HepG2 (cell line): ENCODE measurements around the gene OXLD1. TPM values are rescaled to one million over a fixed set of nuclear protein-coding genes. Genes with fewer than 3 reads are reported as not detected.

ENCODE experiments used
- ATAC-seq: fragments of 200-7000 bp; cut with Tn5 transposase; 3 replicates; pipeline ENCODE4 v1.9.1; 2020; ENCODE audit warnings: mild to moderate bottlenecking, moderate library complexity
- BruUV-seq: library from RNA; stranded (reverse); fragments of 400-500 nt; replicated peaks from 2 replicates; lab custom pipeline; 2021; lab: Mats Ljungman, UMichigan
- CTCF ChIA-PET: fragments of 300-600 bp; formaldehyde crosslinking; extraction: SDS; loops from one replicate; lab custom pipeline; 2021; ENCODE audit warnings: low total read pairs, inconsistent platforms, low intra/inter-chr PET ratio; lab: Yijun Ruan, JAX
- POLR2A ChIA-PET: fragments of 350-600 bp; sonication (Branson Sonifier 250); formaldehyde crosslinking; loops from one replicate; lab custom pipeline; 2020; ENCODE audit warnings: antibody characterized with exemption, inconsistent platforms; lab: Yijun Ruan, JAX
- DNase-seq: peaks from one replicate; pipeline ENCODE4 v3.0.0-alpha.2; 2015; ENCODE audit warnings: low spot score
- FAIRE-seq: peaks from 3 replicates; lab custom pipeline; 2011; peaks lifted over from hg19 to GRCh38; lab: Jason Lieb, UNC
- H2AFZ ChIP-seq: one replicate; pipeline ENCODE4 v1.6.1; 2011; ENCODE audit warnings: low read length, inconsistent platforms
- H3K27ac ChIP-seq: fragments of 300-600 bp; 3 replicates; pipeline ENCODE4 v1.8.0; 2011; ENCODE audit warnings: mixed run types, mild to moderate bottlenecking, mixed read lengths, low read length, inconsistent platforms; ENCODE audit not compliant: insufficient read depth; ENCODE audit errors: extremely low read length
- H3K27me3 ChIP-seq, 2 experiments: fragments of 200-600 bp in 1 of 2; 2 replicates in 1 of 2; 3 replicates in 1 of 2; pipeline versions ENCODE4 v1.6.0 to v1.8.0; 2011; ENCODE audit warnings: low read length in 2 of 2, mild to moderate bottlenecking in 2 of 2, moderate library complexity in 2 of 2, inconsistent platforms in 1 of 2; ENCODE audit not compliant: insufficient read depth in 2 of 2, control insufficient read depth in 1 of 2
- H3K36me3 ChIP-seq, 2 experiments: fragments of 200-600 bp in 1 of 2; replicated peaks in 1 of 2; 2 replicates in 1 of 2; 3 replicates in 1 of 2; pipeline versions ENCODE4 v1.5.1 to v1.8.0; 2011; ENCODE audit warnings: low read length in 2 of 2, inconsistent platforms in 1 of 2; ENCODE audit not compliant: insufficient read depth in 2 of 2, control insufficient read depth in 1 of 2
- H3K4me1 ChIP-seq: 2 replicates; pipeline ENCODE4 v1.5.1; 2012; ENCODE audit warnings: low read length, inconsistent platforms; ENCODE audit not compliant: insufficient read depth
- H3K4me2 ChIP-seq: 2 replicates; pipeline ENCODE4 v1.6.0; 2011; ENCODE audit warnings: low read depth, low read length, inconsistent platforms
- H3K4me3 ChIP-seq, 3 experiments: fragments of 200-600 bp in 1 of 3; sonication (generic), shearing (Covaris generic) in 1 of 3; replicated peaks in 1 of 3; 2 replicates each; pipeline ENCODE4 v1.5.1; 2011 to 2016; ENCODE audit warnings: low read length in 3 of 3, inconsistent platforms in 2 of 3, low read depth in 2 of 3, mild to moderate bottlenecking in 2 of 3, control low read depth in 1 of 3, mixed read lengths in 1 of 3; ENCODE audit not compliant: insufficient read depth in 1 of 3
- H3K79me2 ChIP-seq: one replicate; pipeline ENCODE4 v1.6.1; 2011; ENCODE audit warnings: low read length, inconsistent platforms; ENCODE audit not compliant: insufficient read depth
- H3K9ac ChIP-seq: 2 replicates; pipeline ENCODE4 v1.6.0; 2011; ENCODE audit warnings: mild to moderate bottlenecking, low read depth, low read length, inconsistent platforms; ENCODE audit not compliant: insufficient read depth
- H3K9me3 ChIP-seq: 2 replicates; pipeline ENCODE4 v1.5.1; 2012; ENCODE audit warnings: mild to moderate bottlenecking, low read length
- H4K20me1 ChIP-seq: 2 replicates; pipeline ENCODE4 v1.6.0; 2011; ENCODE audit warnings: inconsistent platforms, mild to moderate bottlenecking, low read length, moderate library complexity; ENCODE audit not compliant: insufficient read depth
- CBX1 ChIP-seq: IDR thresholded peaks from one replicate; pipeline ENCODE4 v1.6.1; 2016; ENCODE audit warnings: antibody characterized with exemption, low read depth
- CC2D1A ChIP-seq: sonication (generic); formaldehyde crosslinking; IDR thresholded peaks from 2 replicates; pipeline ENCODE4 v1.8.1; 2023; ENCODE audit warnings: mild to moderate bottlenecking, missing genetic modification reagents
- CCDC6 ChIP-seq: sonication (generic); formaldehyde crosslinking; IDR thresholded peaks from 2 replicates; pipeline ENCODE4 v1.8.1; 2022; ENCODE audit warnings: mild to moderate bottlenecking, missing genetic modification reagents, moderate library complexity
- FIP1L1 ChIP-seq: fragments of 200-400 bp; formaldehyde crosslinking; IDR thresholded peaks from 2 replicates; pipeline ENCODE4 v1.6.1; 2018; ENCODE audit warnings: low read depth, mild to moderate bottlenecking, low read length, moderate library complexity, borderline replicate concordance; ENCODE audit not compliant: insufficient read depth
- GABPA ChIP-seq, 2 experiments: IDR thresholded peaks; 2 replicates each; pipeline ENCODE4 v1.6.1; 2011 to 2016; ENCODE audit warnings: low read depth in 2 of 2, low read length in 1 of 2, missing biosample characterization in 1 of 2, missing genetic modification characterization in 1 of 2
- HIVEP1 ChIP-seq: sonication (generic); formaldehyde crosslinking; IDR thresholded peaks from 2 replicates; pipeline ENCODE4 v1.4.0; 2020; ENCODE audit warnings: mild to moderate bottlenecking, missing genetic modification reagents
- HNRNPUL1 ChIP-seq: fragments of 200-400 bp; formaldehyde crosslinking; IDR thresholded peaks from 2 replicates; pipeline ENCODE4 v1.6.1; 2017; ENCODE audit warnings: low read depth, mild to moderate bottlenecking, low read length, moderate library complexity
- HOXA9 ChIP-seq: sonication (generic); formaldehyde crosslinking; IDR thresholded peaks from 2 replicates; pipeline ENCODE4 v1.8.1; 2022; ENCODE audit warnings: missing genetic modification reagents, mild to moderate bottlenecking, moderate library complexity, borderline replicate concordance
- KLF13 ChIP-seq: sonication (generic); formaldehyde crosslinking; IDR thresholded peaks from 2 replicates; pipeline ENCODE4 v1.4.0; 2020; ENCODE audit warnings: mild to moderate bottlenecking, missing genetic modification reagents
- POLR2AphosphoS5 ChIP-seq: IDR thresholded peaks from 2 replicates; pipeline ENCODE4 v1.6.1; 2012; ENCODE audit warnings: low read depth, low read length
- ZNF235 ChIP-seq: sonication (generic); formaldehyde crosslinking; IDR thresholded peaks from 2 replicates; pipeline ENCODE4 v1.8.1; 2023; ENCODE audit warnings: mild to moderate bottlenecking, missing genetic modification reagents, borderline replicate concordance
- ZNF446 ChIP-seq: sonication (generic); formaldehyde crosslinking; IDR thresholded peaks from 2 replicates; pipeline ENCODE4 v1.5.0; 2020; ENCODE audit warnings: mild to moderate bottlenecking, missing genetic modification reagents
- ZNF549 ChIP-seq: sonication (generic); formaldehyde crosslinking; IDR thresholded peaks from 2 replicates; pipeline ENCODE4 v1.5.0; 2020; ENCODE audit warnings: missing genetic modification reagents
- ZNF713 ChIP-seq: sonication (generic); formaldehyde crosslinking; IDR thresholded peaks from 2 replicates; pipeline ENCODE4 v1.4.0; 2020; ENCODE audit warnings: mild to moderate bottlenecking, missing genetic modification reagents
- ZNF75D ChIP-seq: sonication (generic); formaldehyde crosslinking; IDR thresholded peaks from 2 replicates; pipeline ENCODE4 v1.8.1; 2023; ENCODE audit warnings: missing genetic modification reagents, mild to moderate bottlenecking, borderline replicate concordance
- ZNF775 ChIP-seq: sonication (generic); formaldehyde crosslinking; IDR thresholded peaks from 2 replicates; pipeline ENCODE4 v1.4.0; 2020; ENCODE audit warnings: missing genetic modification reagents, mild to moderate bottlenecking, moderate library complexity, borderline replicate concordance
- ZNF83 ChIP-seq: sonication (generic); formaldehyde crosslinking; IDR thresholded peaks from 2 replicates; pipeline ENCODE4 v1.4.0; 2020; ENCODE audit warnings: missing genetic modification reagents, mild to moderate bottlenecking, borderline replicate concordance
- WGBS: methylation state at CpG from one replicate; pipeline ENCODE4 v1.1.6; 2017; ENCODE audit warnings: low lambda C conversion rate; 5-methylcytosine and 5-hydroxymethylcytosine counted together
- in situ Hi-C: cut with HindIII; loops from 2 replicates; pipeline ENCODE4 v1.10.0; 2017; ENCODE audit warnings: low pct_unique_long_range_greater_than_20kb; ENCODE audit not compliant: extremely low pct_ligation_motif_present
- intact Hi-C: fragments of 100-400 bp; cut with micrococcal nuclease; formaldehyde crosslinking; loops from one replicate; pipeline ENCODE4 v1.10.0; 2022; ENCODE audit not compliant: unreplicated experiment
- polyA plus RNA-seq, 8 experiments: library from polyadenylated mRNA; depleted of rRNA in 3 of 8; stranded (reverse) in 7 of 8; unstranded in 1 of 8; fragments of >200 nt; fragmentation: Illumina TruSeq in 4 of 8; extraction: Trizol in 4 of 8; gene quantifications; 2 replicates each; pipeline versions ENCODE4 v1.2.1 to v1.2.3, GENCODE V29; 2011 to 2016; ENCODE audit warnings: low read depth in 4 of 8, missing spikeins in 1 of 8, mixed read lengths in 1 of 8; ENCODE audit not compliant: insufficient read depth in 1 of 8
- total RNA-seq, 5 experiments: library from RNA; depleted of rRNA; stranded (reverse); fragments of >200 nt; fragmentation: Illumina TruSeq; extraction: Trizol; gene quantifications; 2 replicates each; pipeline ENCODE4 v1.2.3, GENCODE V29; 2016; ENCODE audit warnings: low read depth in 1 of 5
- TF ChIP-seq, protein P1 (sequence below): IDR thresholded peaks from 2 replicates; pipeline ENCODE4 v1.6.1; 2016; ENCODE audit warnings: control low read depth
- TF ChIP-seq, protein P2 (sequence below): sonication (generic); formaldehyde crosslinking; IDR thresholded peaks from 2 replicates; pipeline ENCODE4 v1.9.0; 2022; ENCODE audit warnings: missing genetic modification reagents, mild to moderate bottlenecking, borderline replicate concordance

The OXLD1 gene
- total and polyA plus RNA-seq, 2 of the 13 experiments (the other 11 are each of a cell fraction or from before 2014, with no cell fraction given) = 27.1 to 37.5 TPM

DNA sequence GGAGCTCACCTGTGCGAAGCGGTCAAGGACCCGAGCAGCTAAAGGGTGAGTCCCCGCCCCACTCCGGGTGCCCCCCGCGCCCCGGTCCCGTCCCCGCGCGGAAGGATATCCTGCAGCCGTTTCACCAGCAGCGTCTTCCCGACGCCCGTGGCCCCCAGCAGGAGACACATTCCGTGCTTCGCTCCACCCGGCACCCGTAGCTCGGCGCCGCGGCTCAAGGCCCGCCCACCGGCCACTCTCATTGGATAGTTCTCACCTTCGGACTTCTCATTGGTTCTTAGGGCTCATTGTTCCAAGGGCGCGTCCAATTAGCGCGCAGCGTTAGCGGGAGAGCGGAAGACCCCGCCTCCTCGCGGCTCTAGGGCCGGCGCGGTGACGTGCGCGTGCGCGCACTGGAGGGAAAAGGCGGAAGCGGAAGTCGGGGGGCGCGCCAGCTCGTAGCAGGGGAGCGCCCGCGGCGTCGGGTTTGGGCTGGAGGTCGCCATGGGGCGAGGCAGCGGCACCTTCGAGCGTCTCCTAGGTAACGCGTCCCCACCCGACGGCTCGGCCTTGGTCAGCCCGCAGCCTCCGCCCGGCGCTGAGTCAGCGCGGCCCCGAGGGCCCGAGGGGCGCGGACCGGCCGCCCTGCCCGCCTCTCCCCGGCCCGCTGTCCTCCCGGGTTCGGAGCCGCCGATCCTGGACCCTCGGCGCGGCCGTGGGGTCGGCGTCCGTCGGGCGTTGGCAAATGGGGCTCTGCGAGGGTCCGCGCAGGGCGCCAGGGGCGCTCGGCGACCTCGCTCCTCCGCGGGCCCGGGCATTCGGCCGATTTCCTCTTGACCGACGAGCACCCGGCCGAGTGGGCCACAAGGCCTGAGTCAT is 17.4 kb upstream of the OXLD1 start, which contains the start of the genes ARL16 and HGS (continued):
- TF ChIP-seq, protein P1, sequence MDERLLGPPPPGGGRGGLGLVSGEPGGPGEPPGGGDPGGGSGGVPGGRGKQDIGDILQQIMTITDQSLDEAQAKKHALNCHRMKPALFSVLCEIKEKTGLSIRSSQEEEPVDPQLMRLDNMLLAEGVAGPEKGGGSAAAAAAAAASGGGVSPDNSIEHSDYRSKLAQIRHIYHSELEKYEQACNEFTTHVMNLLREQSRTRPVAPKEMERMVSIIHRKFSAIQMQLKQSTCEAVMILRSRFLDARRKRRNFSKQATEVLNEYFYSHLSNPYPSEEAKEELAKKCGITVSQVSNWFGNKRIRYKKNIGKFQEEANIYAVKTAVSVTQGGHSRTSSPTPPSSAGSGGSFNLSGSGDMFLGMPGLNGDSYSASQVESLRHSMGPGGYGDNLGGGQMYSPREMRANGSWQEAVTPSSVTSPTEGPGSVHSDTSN = no peak

DNA sequence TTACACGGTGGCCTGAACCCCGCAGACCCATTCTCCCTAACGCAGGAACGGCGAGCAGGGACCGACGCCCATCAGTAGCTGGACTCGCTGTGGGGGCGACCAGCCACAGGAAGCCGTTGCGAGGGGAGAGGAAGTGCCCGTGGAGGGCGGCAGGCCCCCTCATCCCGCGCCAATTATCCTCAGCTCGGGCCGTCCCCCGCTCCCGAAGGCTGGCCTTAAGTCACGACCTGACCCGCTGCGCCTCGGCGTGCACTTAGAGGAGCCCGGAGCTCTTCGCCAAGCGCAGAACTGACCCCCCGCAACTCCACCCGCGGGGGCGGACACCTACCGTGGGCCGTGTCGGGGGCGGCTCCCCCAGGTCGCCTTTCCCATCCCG is 16.8 kb upstream of the OXLD1 start:
- POLR2A ChIA-PET = interaction anchor here (0.5 to 4.5 kb wide), 26 partner anchors 10 to 1886 kb away, joined by 3 to 124 read pairs (median 4); partner anchors contain the start of genes CBX8, CCDC137, FAAP100 and MCRIP1
- Histone ChIP-seq H2AFZ (no peak overlapping the region), H3K79me2 (peaks cover 35% of the 10 kb centered on the region), H3K9ac (peak overlapping the region; percentile 94), H3K4me3 (peak overlapping the region; percentile 94 to 99 (median 97)), H4K20me1 (no peaks in the 10 kb centered on the region), H3K36me3 (peaks cover 21 to 30% of the 10 kb centered on the region in 2 experiments; a peak in 4 of 5 replicates), H3K4me2 (peak overlapping the region; percentile 90), H3K27me3 (no peaks in the 10 kb centered on the region; a peak in 1 of 5 replicates), H3K27ac (peak overlapping the region; percentile 68), H3K9me3 (no peaks in the 10 kb centered on the region), H3K4me1 (peaks cover 43% of the 10 kb centered on the region)
- intact Hi-C loops (no loop called here), in situ Hi-C loops (no loop called here)
- WGBS = 3% methylated on average over 13 of the region's 37 CpGs
- ATAC-seq (peak; percentile 7), FAIRE-seq (no peak), DNase-seq (no peak)
- CTCF ChIA-PET = no interaction called here
- no TSS peak for BruUV-seq
- TF ChIP-seq ZNF75D = no peak
- TF ChIP-seq, protein P2, sequence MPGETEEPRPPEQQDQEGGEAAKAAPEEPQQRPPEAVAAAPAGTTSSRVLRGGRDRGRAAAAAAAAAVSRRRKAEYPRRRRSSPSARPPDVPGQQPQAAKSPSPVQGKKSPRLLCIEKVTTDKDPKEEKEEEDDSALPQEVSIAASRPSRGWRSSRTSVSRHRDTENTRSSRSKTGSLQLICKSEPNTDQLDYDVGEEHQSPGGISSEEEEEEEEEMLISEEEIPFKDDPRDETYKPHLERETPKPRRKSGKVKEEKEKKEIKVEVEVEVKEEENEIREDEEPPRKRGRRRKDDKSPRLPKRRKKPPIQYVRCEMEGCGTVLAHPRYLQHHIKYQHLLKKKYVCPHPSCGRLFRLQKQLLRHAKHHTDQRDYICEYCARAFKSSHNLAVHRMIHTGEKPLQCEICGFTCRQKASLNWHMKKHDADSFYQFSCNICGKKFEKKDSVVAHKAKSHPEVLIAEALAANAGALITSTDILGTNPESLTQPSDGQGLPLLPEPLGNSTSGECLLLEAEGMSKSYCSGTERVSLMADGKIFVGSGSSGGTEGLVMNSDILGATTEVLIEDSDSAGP (CRISPR knock-in tag) = 0 out of 2 replicates have a peak, but pooled peaks have one; percentile 46
- TF ChIP-seq KLF13 (CRISPR knock-in tag) = 0 out of 2 replicates have a peak, but pooled peaks have one; percentile 39
- TF ChIP-seq ZNF446 = 0 out of 2 replicates have a peak, but pooled peaks have one; percentile 56
- no peak for TF ChIP-seq POLR2AphosphoS5
- TF ChIP-seq FIP1L1 = no peak
- TF ChIP-seq ZNF83 = 0 out of 2 replicates have a peak, but pooled peaks have one; percentile 35
- TF ChIP-seq CCDC6 = no peak
- TF ChIP-seq ZNF775 (CRISPR knock-in tag) = no peak
- no peak for TF ChIP-seq HNRNPUL1
- TF ChIP-seq ZNF713 (CRISPR knock-in tag) = no peak
- peak; percentile 7 for TF ChIP-seq HIVEP1 (CRISPR knock-in tag)
- TF ChIP-seq ZNF235 = 0 out of 2 replicates have a peak, but pooled peaks have one; percentile 40
- peak; percentile 42 for TF ChIP-seq GABPA (IDR thresholded peaks at IDR 0.05; ENCODE audit: low read depth, low read length)
- TF ChIP-seq GABPA (CRISPR knock-in tag; IDR thresholded peaks at IDR 0.05; ENCODE audit: low read depth) = no peak
- TF ChIP-seq CBX1 = no peak
- TF ChIP-seq ZNF549 (CRISPR knock-in tag) = no peak
- 0 out of 2 replicates have a peak, but pooled peaks have one; percentile 3 for TF ChIP-seq HOXA9
- no peak for TF ChIP-seq CC2D1A (CRISPR knock-in tag)
